ENCODE data around the gene UGT2B17.
"Not testable (repeated sequence)": the region's sequence is repeated elsewhere in the genome, so short reads cannot be mapped to it uniquely, and the experiment has no call there.

Gene UGT2B17

GRCh38 chr4:68542742-68543141 lies 33.4 kb downstream of the UGT2B17 start:
- H3K79me2 ChIP-seq; H3K9me3 ChIP-seq (ENCODE audit: control insufficient read depth, low read length); H3K36me3 ChIP-seq (ENCODE audit: control insufficient read depth, insufficient read depth, low read length); H3K4me2 ChIP-seq (ENCODE audit: low read length); H3K4me1 ChIP-seq; H3K27ac ChIP-seq; H3K4me3 ChIP-seq (ENCODE audit: low read depth, low read length); H3K9ac ChIP-seq; H2AFZ ChIP-seq; H3K27me3 ChIP-seq (ENCODE audit: control insufficient read depth, insufficient read depth, low read length): not testable (repeated sequence)

GRCh38 chr4:68536375-68536774 lies 39.7 kb downstream of the UGT2B17 start:
- H3K9ac ChIP-seq = no peak overlapping the region
- H3K27me3 ChIP-seq (ENCODE audit: control insufficient read depth, insufficient read depth, low read length) = no peaks in the 10 kb centered on the region

GRCh38 chr4:68535974-68536373 lies 40.1 kb downstream of the UGT2B17 start:
- Histone ChIP-seq H3K27me3 (ENCODE audit: control insufficient read depth, insufficient read depth, low read length) (no peaks in the 10 kb centered on the region), H2AFZ (no peak overlapping the region), H3K36me3 (ENCODE audit: control insufficient read depth, insufficient read depth, low read length) (no peaks in the 10 kb centered on the region), H3K9ac (no peak overlapping the region), H3K4me1 (no peaks in the 10 kb centered on the region), H3K9me3 (ENCODE audit: control insufficient read depth, low read length) (no peaks in the 10 kb centered on the region), H3K4me3 (ENCODE audit: low read depth, low read length) (no peak overlapping the region), H3K79me2 (no peaks in the 10 kb centered on the region), H3K27ac (no peak overlapping the region), H3K4me2 (ENCODE audit: low read length) (no peak overlapping the region)
- TF ChIP-seq CTCF (IDR thresholded peaks at IDR 0.05) = no peak

More at GRCh38 chr4:68536375-68536774, 39.7 kb downstream of the UGT2B17 start:
- no peak overlapping the region for H3K4me3 ChIP-seq (ENCODE audit: low read depth, low read length)
- H3K36me3 ChIP-seq (ENCODE audit: control insufficient read depth, insufficient read depth, low read length) = no peaks in the 10 kb centered on the region
- no peaks in the 10 kb centered on the region for H3K4me1 ChIP-seq
- H3K4me2 ChIP-seq (ENCODE audit: low read length) = no peak overlapping the region
- H3K79me2 ChIP-seq = no peaks in the 10 kb centered on the region
- no peaks in the 10 kb centered on the region for H3K9me3 ChIP-seq (ENCODE audit: control insufficient read depth, low read length)
- H3K27ac ChIP-seq = no peak overlapping the region
- no peak for TF ChIP-seq CTCF (IDR thresholded peaks at IDR 0.05)
- H2AFZ ChIP-seq = no peak overlapping the region

- not testable (repeated sequence) for H3K9me3 ChIP-seq (ENCODE audit: control insufficient read depth, low read length); H3K27ac ChIP-seq; H3K36me3 ChIP-seq (ENCODE audit: control insufficient read depth, insufficient read depth, low read length); H2AFZ ChIP-seq; H3K4me1 ChIP-seq; H3K9ac ChIP-seq; H3K27me3 ChIP-seq (ENCODE audit: control insufficient read depth, insufficient read depth, low read length); H3K79me2 ChIP-seq; H3K4me3 ChIP-seq (ENCODE audit: low read depth, low read length); H3K4me2 ChIP-seq (ENCODE audit: low read length)
These were observed 53.9 kb downstream of the UGT2B17 start for GRCh38 chr4:68522232-68522631.

- Histone ChIP-seq H3K27ac (no peak overlapping the region), H3K4me2 (ENCODE audit: low read length) (no peak overlapping the region), H3K79me2 (no peaks in the 10 kb centered on the region), H3K9ac (no peak overlapping the region), H3K27me3 (ENCODE audit: control insufficient read depth, insufficient read depth, low read length) (no peaks in the 10 kb centered on the region), H3K4me1 (no peaks in the 10 kb centered on the region), H2AFZ (no peak overlapping the region), H3K4me3 (ENCODE audit: low read depth, low read length) (no peak overlapping the region), H3K9me3 (ENCODE audit: control insufficient read depth, low read length) (no peaks in the 10 kb centered on the region), H3K36me3 (ENCODE audit: control insufficient read depth, insufficient read depth, low read length) (no peaks in the 10 kb centered on the region)
- TF ChIP-seq CTCF (IDR thresholded peaks at IDR 0.05) = no peak
These were observed 55.1 kb downstream of the UGT2B17 start for GRCh38 chr4:68520985-68521384.

GRCh38 chr4:68518889-68519288 lies 57.2 kb downstream of the UGT2B17 start:
- no peaks in the 10 kb centered on the region for H3K36me3 ChIP-seq (ENCODE audit: control insufficient read depth, insufficient read depth, low read length)
- no peak overlapping the region for H3K4me3 ChIP-seq (ENCODE audit: low read depth, low read length)
- no peak overlapping the region for H2AFZ ChIP-seq
- no peak for TF ChIP-seq CTCF (IDR thresholded peaks at IDR 0.05)
- no peak overlapping the region for H3K9ac ChIP-seq
- H3K9me3 ChIP-seq (ENCODE audit: control insufficient read depth, low read length) = no peaks in the 10 kb centered on the region
- H3K27me3 ChIP-seq (ENCODE audit: control insufficient read depth, insufficient read depth, low read length) = no peaks in the 10 kb centered on the region
- H3K4me2 ChIP-seq (ENCODE audit: low read length) = no peak overlapping the region
- no peaks in the 10 kb centered on the region for H3K79me2 ChIP-seq
- no peaks in the 10 kb centered on the region for H3K4me1 ChIP-seq
- no peak overlapping the region for H3K27ac ChIP-seq

GRCh38 chr4:68505452-68505851 lies 70.7 kb downstream of the UGT2B17 start:
- not testable (repeated sequence) for H3K27me3 ChIP-seq (ENCODE audit: control insufficient read depth, insufficient read depth, low read length); H3K4me1 ChIP-seq; H3K4me3 ChIP-seq (ENCODE audit: low read depth, low read length); H3K9ac ChIP-seq; H2AFZ ChIP-seq; H3K36me3 ChIP-seq (ENCODE audit: control insufficient read depth, insufficient read depth, low read length); H3K4me2 ChIP-seq (ENCODE audit: low read length); H3K27ac ChIP-seq; H3K9me3 ChIP-seq (ENCODE audit: control insufficient read depth, low read length); H3K79me2 ChIP-seq

GRCh38 chr4:68504836-68505235 lies 71.3 kb downstream of the UGT2B17 start:
- not testable (repeated sequence) for H3K27me3 ChIP-seq (ENCODE audit: control insufficient read depth, insufficient read depth, low read length); H3K4me3 ChIP-seq (ENCODE audit: low read depth, low read length); H3K9ac ChIP-seq; H3K36me3 ChIP-seq (ENCODE audit: control insufficient read depth, insufficient read depth, low read length); H3K4me1 ChIP-seq; H3K9me3 ChIP-seq (ENCODE audit: control insufficient read depth, low read length); H3K4me2 ChIP-seq (ENCODE audit: low read length); H3K79me2 ChIP-seq; H3K27ac ChIP-seq; H2AFZ ChIP-seq

All from parathyroid adenoma (tissue), 2 donors.